NOMO-1 (cell line): ENCODE results near the gene STX12.
"Not testable (repeated sequence)": the region's sequence is repeated elsewhere in the genome, so short reads cannot be mapped to it uniquely, and the experiment has no call there.

Source experiments
- DNase-seq, 2 experiments: peaks; one replicate each; lab custom pipeline; 2025; ENCODE audit not compliant: unreplicated experiment in 2 of 2; lab: John Stamatoyannopoulos, UW

STX12 gene

DNA sequence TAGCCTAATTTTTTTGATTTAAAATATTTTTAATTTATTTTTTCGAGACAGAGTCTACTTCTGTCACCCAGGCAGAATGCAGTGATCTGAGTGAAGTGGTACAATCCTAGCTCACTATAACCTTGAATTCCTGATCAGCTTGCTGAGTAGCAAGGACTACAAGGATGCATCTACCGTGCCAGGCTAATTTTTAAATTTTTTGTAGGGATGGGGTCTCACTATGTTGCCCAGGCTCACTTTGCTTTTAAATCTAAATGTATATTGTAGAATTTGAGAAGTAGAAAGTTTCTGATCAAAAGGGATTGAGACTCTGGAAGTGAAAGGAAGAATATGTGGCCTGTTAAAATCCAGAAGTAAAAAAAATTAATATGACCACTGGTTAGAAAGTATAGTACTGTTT lies 1.6 kb downstream of the STX12 start:
- no peak for DNase-seq

DNA sequence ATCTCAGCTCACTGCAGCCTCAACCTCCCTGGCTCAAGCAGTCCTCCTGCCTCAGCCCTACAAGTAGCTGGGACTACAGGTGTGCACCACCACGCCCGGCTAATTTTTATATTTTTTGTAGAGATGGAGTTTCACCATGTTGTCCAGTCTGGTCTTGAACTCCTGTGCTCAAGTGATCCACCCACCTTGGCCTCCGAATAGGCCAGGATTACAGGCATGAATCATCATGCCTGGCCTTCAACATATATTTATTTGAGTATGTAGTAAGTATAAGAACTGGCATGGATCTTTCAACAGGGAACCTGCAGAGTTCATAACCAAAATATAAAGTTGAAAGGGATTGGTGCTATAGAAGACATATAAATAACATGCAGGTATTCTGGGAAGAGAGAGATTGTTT lies 2.3 kb downstream of the STX12 start:
- DNase-seq: not testable (repeated sequence)

GRCh38 chr1:27776276-27776675 lies 3.3 kb downstream of the STX12 start:
- not testable (repeated sequence) for DNase-seq

DNA sequence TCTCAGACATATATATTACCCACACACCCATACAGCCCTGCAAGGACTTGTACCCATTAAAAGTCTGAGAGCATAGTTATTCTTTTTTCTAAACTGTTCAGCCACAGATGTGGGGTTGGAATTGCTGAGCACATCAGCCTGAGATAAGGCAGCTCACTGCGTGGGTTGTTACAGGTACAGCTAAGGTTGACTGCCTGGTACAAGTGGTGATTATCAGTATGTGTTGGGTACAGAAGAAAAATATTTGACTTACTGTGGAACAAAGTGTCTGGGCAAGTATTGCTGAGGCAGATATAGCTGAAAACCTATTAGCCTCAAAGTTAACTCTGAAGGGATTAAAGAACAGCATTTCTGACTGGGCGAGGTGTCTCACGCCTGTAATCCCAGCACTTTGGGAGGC lies 5.0 kb downstream of the STX12 start:
- DNase-seq: no peak

DNA sequence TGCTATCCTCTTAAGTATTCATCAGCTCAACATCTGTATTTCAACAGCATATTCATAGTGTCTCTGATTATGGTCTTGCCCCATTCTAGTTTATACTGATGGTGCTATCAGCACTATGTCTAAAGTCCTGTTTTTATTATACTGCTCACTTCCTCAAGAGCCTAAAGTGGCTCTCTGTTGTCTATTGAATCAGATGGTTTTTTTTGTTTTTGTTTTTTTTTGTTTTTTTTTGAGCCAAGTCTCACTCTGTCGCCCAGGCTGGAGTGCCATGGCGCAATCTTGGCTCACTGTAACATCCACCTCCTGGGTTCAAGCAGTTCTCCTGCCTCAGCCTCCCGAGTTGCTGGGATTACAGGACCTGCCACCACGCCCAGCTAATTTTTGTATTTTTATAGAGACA lies 6.1 kb downstream of the STX12 start:
- DNase-seq: peak; percentile 9 to 16

- no peak for DNase-seq
Observed at GRCh38 chr1:27782950-27783349, 9.9 kb downstream of the STX12 start.

GRCh38 chr1:27784700-27785099 lies 11.7 kb downstream of the STX12 start:
- no peak for DNase-seq

DNA sequence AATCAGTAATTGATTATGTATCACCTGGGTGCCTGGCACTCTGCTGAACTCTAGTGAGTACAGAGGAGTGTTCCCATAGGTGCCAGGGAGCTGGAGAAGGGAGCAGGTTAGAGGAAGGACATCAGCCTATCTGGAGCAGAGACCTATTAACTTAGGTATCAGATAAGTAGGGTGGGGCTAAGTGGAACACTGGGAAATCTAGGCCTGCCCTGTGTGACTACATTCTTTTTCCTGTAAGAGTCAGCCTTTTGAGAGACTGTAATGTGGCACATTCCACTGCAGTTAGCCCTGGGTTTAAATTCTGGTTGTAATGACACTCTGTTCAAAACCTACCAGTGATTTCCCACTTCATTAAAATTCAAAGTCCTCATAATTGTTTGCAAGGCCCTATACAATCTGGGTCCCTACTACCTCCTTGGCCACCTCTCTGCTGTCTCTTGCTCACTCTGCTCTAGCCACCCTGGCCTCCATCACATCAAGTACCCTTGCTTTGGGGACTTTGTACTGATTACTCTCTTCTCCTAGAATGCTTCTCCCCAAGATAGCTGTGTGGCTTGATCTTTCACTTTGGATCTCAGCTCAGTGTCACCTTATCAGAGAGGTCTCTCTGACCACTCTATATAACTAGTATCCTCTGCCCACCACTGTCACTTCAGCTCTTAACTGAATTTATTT lies 12.9 kb downstream of the STX12 start:
- DNase-seq: no peak

DNA sequence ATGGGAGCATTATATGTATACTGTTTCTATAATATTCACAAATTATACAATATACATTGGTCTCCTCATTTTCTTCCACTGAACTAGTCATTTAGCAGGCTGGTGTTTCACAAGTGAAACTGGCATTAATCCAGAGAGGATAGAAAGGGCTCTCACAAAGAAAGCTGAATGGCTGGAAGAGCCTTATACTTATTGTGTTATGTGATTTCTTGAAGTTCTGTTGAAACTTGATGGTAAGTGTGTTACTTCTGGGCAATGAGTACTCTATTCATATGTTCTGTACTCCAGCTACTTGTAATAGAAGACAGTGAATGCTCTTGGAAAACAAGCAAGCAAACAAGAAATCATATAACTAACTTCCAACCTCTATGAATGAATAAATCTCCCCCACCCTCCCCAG lies 14.9 kb downstream of the STX12 start:
- DNase-seq: no peak

- peak; percentile 60 to 76 for DNase-seq
Observed at GRCh38 chr1:27789540-27790041, 16.6 kb downstream of the STX12 start.

GRCh38 chr1:27790270-27790669 lies 17.3 kb downstream of the STX12 start:
- DNase-seq: not testable (repeated sequence)

DNA sequence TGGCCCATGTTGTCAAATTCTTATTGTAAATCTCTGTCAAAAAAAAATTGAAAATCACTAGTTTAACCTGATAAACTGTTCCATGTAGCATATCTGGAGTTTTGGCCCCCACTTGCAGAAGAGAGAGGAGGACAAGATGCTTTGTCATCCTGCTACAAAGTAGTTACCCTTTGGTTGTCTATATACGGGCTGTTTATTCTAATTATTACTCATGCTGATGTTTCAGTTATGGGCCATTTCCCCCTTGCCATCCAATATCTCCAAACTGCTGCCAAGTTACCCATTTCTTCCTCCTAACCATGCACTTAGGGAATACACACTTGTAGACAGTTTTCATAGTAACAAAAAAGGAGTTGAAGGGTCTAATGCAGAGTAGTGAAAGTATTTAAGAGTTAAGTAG lies 22.6 kb downstream of the STX12 start:
- no peak for DNase-seq

DNA sequence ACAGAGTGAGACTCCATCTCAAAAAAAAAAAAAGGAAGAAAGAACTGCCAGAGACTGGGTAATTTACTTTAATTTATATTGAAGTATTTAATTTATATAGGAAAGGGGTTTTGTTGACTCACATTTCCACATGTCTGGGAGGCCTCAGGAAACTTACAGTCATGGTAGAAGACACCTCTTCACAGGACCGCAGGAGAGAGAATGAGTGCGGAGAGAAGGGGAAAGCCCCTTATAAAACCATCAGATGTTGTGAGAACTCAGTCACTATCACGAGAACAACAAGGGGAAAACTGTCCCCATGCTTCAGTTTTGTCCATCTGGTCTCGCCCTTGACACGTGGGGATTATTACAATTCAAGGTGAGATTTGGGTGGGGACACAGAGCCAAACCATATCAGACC lies 31.8 kb downstream of the STX12 start:
- DNase-seq: no peak

DNA sequence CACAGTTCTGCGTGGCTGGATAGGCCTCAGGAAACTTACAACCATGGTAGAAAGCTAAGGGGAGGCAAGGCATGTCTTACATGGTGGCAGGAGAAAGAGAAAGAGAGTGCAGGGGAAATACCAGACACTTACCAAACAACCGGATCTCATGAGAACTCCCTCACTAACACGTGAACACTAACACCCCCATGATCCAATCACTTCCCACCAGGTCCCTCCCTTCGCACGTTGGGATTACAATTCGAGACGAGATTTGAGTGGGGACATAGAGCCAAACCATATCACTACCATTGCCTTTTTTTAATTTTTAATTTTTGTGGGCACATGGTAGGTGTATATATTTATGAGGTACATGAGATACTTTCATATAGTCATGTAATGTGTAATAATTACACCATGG lies 33.7 kb downstream of the STX12 start:
- no peak for DNase-seq

GRCh38 chr1:27807385-27807784 lies 34.4 kb downstream of the STX12 start:
- DNase-seq: no peak

- not testable (repeated sequence) for DNase-seq
Observed at GRCh38 chr1:27808131-27808530, 35.1 kb downstream of the STX12 start.

DNA sequence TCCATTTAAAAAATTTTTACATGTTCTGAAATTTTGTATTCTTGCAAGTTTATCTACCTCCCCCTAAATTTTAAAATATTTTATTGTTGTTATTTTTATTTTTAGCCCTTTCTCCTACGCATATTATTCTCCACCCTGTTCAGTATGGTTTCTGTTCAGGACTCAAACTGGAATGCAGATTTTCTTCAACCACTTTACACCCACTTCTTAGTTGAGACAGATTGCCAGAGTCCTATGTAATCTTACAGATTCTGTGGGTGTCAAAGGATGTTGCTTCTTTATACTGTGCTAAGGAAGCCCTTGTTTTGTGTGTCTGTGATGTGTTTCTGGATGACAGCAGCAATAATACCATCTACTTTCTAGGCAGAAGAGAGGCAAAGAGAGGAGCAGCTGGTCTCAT lies 36.9 kb downstream of the STX12 start:
- DNase-seq: no peak

DNA sequence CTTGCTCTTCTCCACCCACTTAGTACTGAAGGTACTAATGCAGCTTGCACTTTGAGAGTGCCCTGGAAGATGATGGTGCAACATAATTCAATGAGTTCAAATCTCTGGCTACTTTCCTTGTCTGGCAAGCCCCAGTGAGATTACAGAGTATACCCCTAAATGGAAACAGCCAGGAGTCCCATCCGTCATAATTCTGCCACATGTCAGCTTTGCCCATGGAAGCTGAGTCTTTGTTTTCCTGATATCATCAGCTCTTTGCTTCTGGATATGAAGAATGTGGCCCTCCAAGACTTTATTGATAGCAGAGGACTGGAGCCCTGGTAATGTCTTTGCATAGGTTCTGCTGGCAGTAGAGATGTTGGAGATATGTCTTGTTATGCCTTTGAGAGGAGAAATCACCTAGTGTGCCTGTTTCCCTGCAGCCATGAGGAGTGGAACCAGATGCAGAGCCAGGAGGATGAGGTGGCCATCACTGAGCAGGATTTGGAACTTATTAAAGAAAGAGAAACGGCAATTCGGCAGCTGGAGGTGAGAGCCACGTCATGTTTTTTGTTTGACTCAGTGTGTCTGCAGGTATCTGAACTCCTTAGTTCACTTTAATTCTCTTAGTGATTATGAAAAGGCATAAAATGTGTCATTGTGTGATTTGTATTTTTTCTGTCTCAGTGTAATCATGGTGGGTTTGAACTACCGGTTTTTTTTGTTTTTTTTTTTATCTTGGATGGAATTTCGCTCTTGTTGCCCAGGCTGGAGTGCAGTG lies 38.9 kb downstream of the STX12 start:
- DNase-seq: no peak

GRCh38 chr1:27816921-27817630 lies 44.1 kb downstream of the STX12 start:
- no peak for DNase-seq

DNA sequence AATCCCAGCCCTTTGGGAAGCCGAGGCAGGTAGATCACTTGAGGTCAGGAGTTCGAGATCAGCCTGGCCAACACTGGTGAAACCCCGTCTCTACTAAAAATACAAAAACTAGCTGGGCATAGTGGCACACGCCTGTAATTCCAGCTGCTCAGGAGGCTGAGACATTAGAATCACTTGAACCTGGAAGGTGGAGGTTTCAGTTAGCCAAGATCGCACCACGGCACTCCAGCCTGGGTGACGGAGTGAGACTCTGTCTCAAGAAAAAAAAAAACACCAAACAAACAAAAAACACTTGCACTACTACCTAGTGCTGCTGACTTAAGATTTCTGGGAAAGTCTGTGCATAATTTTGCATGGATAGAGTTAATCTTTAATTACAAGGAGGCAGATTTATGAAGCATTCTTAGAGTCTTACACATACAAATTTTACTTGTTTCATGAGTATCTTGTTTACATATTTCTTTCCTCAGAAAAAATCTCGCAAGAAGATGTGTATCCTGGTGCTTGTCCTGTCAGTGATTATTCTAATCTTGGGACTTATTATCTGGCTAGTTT lies 48.8 kb downstream of the STX12 start:
- no peak for DNase-seq

GRCh38 chr1:27823784-27824183 lies 50.8 kb downstream of the STX12 start:
- no peak for DNase-seq
